Mucosa of rectum (tissue), 2 donors: ENCODE measurements around the gene ACOX2.

Source experiments
- H3K27ac ChIP-seq, 2 donors: one replicate each; pipeline ENCODE4 v1.7.0; 2013; ENCODE audit warnings: inconsistent platforms in 2 of 2, low read depth in 2 of 2, low read length in 2 of 2
- H3K27me3 ChIP-seq, 2 donors: one replicate each; pipeline ENCODE4 v1.7.0; 2013; ENCODE audit warnings: low read length in 2 of 2; ENCODE audit not compliant: control insufficient read depth in 2 of 2, insufficient read depth in 2 of 2
- H3K36me3 ChIP-seq, 2 donors: one replicate each; pipeline ENCODE4 v1.7.0; 2013; ENCODE audit warnings: low read length in 2 of 2; ENCODE audit not compliant: control insufficient read depth in 2 of 2, insufficient read depth in 2 of 2
- H3K4me1 ChIP-seq, 2 donors: one replicate each; pipeline ENCODE4 v1.7.0; 2013; ENCODE audit warnings: low read length in 2 of 2, mild to moderate bottlenecking in 1 of 2; ENCODE audit not compliant: control insufficient read depth in 2 of 2, insufficient read depth in 2 of 2
- H3K4me3 ChIP-seq, 2 donors: one replicate each; pipeline ENCODE4 v1.7.0; 2013; ENCODE audit warnings: low read length in 2 of 2
- H3K9ac ChIP-seq, 2 donors: one replicate each; pipeline ENCODE4 v1.7.0; 2013; ENCODE audit warnings: low read length in 2 of 2, low read depth in 1 of 2, mild to moderate bottlenecking in 1 of 2
- H3K9me3 ChIP-seq, 2 donors: one replicate each; pipeline ENCODE4 v1.7.0; 2013; ENCODE audit warnings: low read length in 2 of 2; ENCODE audit not compliant: control insufficient read depth in 2 of 2
- donor health status: healthy.
- donor health status: Normal muscosa, but diverticular disease.

The ACOX2 gene

DNA sequence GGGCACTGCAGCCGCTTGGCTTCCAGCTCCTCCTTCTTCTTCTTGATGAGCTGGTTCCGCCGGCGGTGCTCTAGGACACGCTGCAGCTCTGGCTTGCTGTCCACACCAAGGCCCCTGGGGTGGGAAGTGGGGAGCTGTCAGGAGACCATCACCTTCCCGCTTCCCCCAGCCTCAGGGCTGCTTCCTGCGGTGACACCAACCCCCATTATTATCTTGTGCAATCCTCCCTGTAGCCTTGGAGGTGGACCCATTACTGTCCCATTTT is 30.2 kb upstream of the ACOX2 start:
- Histone ChIP-seq H3K4me1 (peaks cover 0 to 2% of the 10 kb centered on the region in 2 donors), H3K27me3 (no peaks in the 10 kb centered on the region), H3K4me3 (no peak overlapping the region), H3K27ac (no peak overlapping the region), H3K9me3 (no peaks in the 10 kb centered on the region), H3K36me3 (no peaks in the 10 kb centered on the region), H3K9ac (no peak overlapping the region)

DNA sequence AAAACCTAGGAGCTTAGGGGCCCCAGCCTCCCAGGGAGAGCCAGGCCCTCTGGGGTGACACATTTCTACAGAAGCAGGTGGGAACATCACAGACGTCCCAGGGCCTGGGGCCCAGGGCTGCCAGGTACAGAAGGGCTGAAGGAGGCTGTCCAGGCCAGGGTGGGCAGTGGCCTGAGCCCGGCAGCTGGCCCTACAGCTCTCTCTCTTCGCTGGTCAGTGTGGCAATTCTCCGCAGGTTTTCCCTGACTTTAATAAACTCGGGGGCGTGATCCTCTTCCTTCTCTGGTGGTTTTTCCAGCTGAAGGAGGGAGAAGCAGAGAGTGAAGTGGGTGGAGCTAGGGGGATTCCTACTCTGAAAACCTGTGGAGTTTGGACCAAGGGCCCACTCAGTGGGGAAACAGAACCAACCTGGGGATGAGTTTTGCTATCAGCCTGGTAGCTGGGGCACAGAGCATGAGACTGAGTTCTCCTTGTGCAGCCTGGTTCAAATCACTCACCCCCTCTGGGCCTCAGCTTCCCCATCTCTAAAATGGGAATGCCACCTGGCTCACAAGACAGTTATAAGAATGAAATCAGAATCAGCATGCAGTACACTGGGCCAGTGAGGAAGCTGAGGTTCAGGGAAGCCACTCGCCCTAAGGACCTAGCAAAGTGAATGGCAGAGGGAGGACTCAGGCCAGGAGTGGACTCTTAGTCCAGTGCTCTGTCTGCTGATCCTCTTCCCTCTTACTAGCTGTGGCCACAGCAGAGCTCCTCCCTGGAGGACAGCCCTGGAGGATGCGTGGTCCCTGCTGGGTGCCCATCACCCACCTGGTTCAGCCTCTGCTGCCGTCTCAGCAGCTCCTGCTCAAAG is 29.6 kb upstream of the ACOX2 start:
- Histone ChIP-seq H3K27me3 (no peaks in the 10 kb centered on the region), H3K27ac (no peak overlapping the region), H3K4me3 (no peak overlapping the region), H3K36me3 (no peaks in the 10 kb centered on the region), H3K9me3 (no peaks in the 10 kb centered on the region), H3K9ac (no peak overlapping the region), H3K4me1 (peaks cover 0 to 2% of the 10 kb centered on the region in 2 donors)

DNA sequence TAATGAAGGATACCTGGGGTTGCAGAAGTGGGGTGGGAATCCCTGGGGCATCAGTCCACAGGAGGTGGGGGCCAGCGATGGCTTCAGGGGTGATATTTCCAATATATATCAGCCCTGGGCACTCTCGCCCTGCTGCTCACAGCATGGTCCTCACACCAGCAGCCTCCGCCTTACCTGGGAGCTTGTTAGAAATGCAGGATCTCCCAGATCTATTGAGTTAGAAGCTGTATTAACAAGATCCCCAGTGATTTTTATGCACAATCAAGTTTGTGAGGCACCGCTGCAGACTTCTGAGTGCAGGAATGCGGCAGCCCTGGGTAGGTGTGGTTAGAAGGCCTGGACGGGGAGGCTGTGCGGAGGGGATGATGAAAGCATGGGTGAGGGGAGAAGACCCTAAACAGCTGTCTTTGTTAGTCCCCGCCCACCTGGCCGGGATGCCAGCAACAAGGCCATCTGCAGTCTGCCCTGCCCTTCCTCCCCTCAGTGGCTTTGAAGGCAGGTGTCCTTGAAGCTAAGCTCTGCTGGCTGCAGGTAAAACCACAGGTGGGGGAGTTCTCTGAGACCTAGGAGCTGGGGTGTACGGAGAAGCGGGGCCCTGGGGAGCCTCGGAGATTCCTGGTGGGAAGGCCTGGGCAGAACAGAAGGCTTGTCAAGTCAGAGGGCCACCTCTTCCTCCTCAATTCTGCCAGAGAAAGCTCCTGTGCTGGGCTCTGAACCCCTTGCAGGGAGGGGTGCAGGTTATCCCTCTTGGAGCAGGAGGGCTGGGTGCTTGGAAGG is 28.8 kb upstream of the ACOX2 start:
- H3K27me3 ChIP-seq = no peaks in the 10 kb centered on the region
- peaks cover 0 to 2% of the 10 kb centered on the region in 2 donors for H3K4me1 ChIP-seq
- H3K9ac ChIP-seq = no peak overlapping the region
- H3K27ac ChIP-seq = no peak overlapping the region
- H3K9me3 ChIP-seq = no peaks in the 10 kb centered on the region
- H3K36me3 ChIP-seq = no peaks in the 10 kb centered on the region
- no peak overlapping the region for H3K4me3 ChIP-seq

DNA sequence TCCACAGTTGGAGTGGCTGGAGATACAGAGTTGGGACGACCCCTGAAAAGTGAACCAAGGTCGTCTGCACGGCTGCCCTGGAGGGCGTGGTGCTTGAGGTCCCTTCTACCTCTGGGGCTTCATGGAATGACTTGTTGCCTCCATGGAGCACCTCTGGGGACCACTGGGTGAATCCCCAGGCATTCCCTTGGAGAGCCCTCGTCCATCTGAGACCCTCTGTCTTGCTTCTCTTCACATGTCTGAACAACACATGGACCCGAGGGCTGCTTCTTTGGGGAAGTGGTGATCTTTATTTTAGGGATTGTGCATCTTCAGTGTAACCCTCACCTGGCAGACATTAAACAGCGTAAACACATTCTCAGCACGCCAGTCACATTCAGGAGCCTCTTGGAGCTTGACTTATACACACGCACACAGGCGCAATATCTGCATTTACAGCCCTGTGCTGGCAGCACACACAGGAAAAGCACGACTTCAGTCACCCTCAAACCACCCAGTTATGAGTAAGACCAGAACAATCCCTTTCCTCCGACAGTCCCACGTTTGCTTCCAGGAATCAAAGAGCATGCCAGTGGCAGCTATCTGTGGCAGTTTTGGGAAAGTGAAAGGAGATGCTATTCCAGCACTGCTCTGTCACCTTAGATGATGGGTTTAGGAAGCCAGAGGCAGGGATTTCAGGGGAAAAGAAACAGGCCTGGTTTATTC is 27.6 kb upstream of the ACOX2 start:
- H3K9ac ChIP-seq = no peak overlapping the region
- no peaks in the 10 kb centered on the region for H3K27me3 ChIP-seq
- no peaks in the 10 kb centered on the region for H3K36me3 ChIP-seq
- no peak overlapping the region for H3K27ac ChIP-seq
- no peak overlapping the region for H3K4me3 ChIP-seq
- H3K4me1 ChIP-seq = peaks cover 0 to 2% of the 10 kb centered on the region in 2 donors
- H3K9me3 ChIP-seq = no peaks in the 10 kb centered on the region

DNA sequence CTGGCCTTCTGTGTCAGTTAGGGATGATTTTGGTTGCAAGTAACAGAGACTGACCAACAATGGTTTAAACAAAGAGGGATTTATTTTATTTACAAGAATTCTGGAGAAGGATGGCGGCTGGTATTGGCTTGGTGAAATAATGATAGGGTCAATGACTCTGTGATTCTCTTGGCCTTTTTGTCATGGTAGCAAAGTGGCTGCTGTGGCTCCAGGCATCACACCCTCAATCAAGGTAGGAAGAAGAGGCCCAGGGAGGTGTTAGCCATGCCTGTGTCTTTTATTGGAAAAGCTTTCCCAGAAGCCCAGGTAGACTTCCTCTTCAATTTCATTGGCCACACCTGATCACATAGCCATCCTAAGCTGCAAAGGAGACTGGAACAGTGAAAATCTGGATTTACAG is 27.1 kb upstream of the ACOX2 start:
- Histone ChIP-seq H3K36me3 (no peaks in the 10 kb centered on the region), H3K4me1 (peaks cover 0 to 2% of the 10 kb centered on the region in 2 donors), H3K27ac (no peak overlapping the region), H3K4me3 (no peak overlapping the region), H3K9ac (no peak overlapping the region), H3K27me3 (no peaks in the 10 kb centered on the region), H3K9me3 (no peaks in the 10 kb centered on the region)

DNA sequence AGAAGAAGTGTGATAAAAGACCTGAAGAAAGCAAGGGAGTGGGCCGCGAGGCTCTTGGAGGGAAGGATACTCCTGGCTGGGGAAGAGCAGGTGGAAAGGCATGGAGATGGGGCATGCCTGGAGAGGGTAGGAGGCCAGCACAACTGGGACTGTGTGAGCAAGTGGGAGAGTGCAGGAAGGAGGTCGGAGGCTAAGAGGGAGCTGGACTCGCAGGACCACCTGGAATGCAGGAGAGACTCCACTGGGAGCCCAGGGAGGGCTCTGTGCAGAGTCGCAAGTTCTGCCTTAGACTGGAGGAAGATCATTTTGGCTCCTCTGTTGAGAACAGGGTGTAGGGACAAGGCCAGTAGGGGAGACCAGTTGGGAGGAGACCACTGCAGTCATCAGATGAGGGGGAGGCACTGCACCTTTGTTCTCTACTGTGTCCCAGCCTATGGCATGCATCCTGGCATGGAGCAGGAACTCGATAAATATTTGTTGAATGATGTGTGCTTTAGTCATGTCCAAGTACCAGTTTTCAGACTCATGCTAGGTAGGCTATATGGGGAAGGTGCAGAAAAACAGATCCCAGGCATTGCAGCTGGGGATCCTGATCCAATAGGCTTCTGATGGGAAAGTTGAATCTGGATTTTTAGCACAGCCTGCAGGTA is 26.5 kb upstream of the ACOX2 start:
- H3K4me1 ChIP-seq = peaks cover 0 to 2% of the 10 kb centered on the region in 2 donors
- H3K36me3 ChIP-seq = no peaks in the 10 kb centered on the region
- no peaks in the 10 kb centered on the region for H3K9me3 ChIP-seq
- no peak overlapping the region for H3K9ac ChIP-seq
- H3K27me3 ChIP-seq = no peaks in the 10 kb centered on the region
- no peak overlapping the region for H3K27ac ChIP-seq
- H3K4me3 ChIP-seq = no peak overlapping the region

DNA sequence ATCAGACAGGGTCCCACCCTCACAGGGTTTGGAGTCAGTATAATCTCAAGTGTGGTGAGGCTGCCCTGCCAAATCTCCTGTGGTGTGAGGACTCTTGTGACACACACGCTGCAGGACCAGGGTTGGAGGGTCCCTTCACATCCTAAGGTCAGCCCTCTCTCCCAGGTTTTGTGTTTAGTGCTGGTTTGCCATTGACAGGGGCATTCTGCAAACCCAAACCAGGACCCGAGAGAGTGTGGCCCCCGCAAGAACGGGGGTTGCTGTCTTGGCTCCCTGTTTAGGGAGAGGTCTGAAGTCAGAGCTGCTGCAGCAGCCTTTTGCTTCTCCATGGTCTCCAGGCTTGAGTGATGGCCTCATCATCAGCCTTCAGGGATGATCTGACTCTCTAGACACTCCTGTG is 25.5 kb upstream of the ACOX2 start:
- Histone ChIP-seq H3K36me3 (no peaks in the 10 kb centered on the region), H3K27ac (no peak overlapping the region), H3K4me3 (no peak overlapping the region)

DNA sequence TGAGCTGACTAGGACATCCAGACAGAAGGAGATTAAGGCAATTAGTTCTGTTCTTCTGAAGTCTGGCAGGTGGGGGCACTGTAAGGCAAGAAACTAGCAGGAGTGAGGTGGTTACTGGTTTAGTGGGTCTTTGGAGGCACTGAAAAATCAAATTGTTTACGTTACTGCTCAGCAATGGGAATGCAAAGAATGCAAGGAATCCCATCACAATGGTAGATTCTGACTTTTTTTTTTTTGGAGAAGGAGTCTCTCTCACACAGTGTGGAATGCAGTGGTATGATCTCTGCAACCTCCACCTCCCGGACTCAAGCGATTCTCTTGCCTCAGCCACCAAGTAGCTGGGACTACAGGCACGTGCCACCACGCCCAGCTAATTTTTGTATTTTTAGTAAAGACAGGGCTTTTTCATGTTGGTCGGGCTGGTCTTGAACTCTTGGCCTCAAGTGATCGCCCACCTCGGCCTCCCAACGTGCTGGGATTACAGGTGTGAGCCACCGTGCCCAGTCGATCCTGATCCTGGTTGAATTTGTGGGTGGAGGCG is 23.9 kb upstream of the ACOX2 start:
- Histone ChIP-seq H3K9me3 (no peaks in the 10 kb centered on the region), H3K27ac (no peak overlapping the region), H3K36me3 (no peaks in the 10 kb centered on the region), H3K4me1 (peaks cover 2 to 3% of the 10 kb centered on the region in 2 donors), H3K4me3 (no peak overlapping the region), H3K27me3 (no peaks in the 10 kb centered on the region), H3K9ac (no peak overlapping the region)

More for the DNA sequence above, 25.5 kb upstream of the ACOX2 start:
- no peaks in the 10 kb centered on the region for H3K9me3 ChIP-seq
- no peaks in the 10 kb centered on the region for H3K27me3 ChIP-seq
- no peak overlapping the region for H3K9ac ChIP-seq
- peaks cover 2% of the 10 kb centered on the region in 2 donors for H3K4me1 ChIP-seq

DNA sequence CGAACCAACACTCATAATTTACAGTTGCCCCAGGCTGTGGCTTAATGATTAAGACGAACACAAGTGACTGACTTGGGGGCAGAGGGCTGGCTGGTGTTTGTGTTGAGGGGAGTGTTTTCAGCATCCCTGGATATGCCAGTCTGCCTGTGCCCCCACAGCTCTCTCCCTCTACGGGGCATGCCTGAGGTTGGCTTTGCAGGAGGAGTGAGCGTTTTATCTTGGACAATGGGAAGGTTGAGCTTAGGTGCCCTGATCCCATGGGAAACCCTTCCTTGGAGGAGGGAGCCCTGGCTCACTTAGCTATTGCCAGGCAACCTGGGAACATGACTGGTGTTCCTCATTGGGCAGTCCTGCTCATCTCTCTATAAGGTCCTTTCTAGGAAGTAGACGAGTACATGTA is 22.6 kb upstream of the ACOX2 start:
- H3K4me1 ChIP-seq = peaks cover 2 to 3% of the 10 kb centered on the region in 2 donors
- H3K27ac ChIP-seq = no peak overlapping the region
- H3K27me3 ChIP-seq = no peaks in the 10 kb centered on the region
- no peaks in the 10 kb centered on the region for H3K36me3 ChIP-seq
- no peaks in the 10 kb centered on the region for H3K9me3 ChIP-seq
- H3K9ac ChIP-seq = no peak overlapping the region
- H3K4me3 ChIP-seq = no peak overlapping the region
